Natural killer cell (primary cell): ENCODE measurements around the gene SMIM27. TPM values are rescaled to one million over a fixed set of nuclear protein-coding genes. Genes with fewer than 3 reads are reported as not detected.

ENCODE experiments used
- ATAC-seq, 3 donors: fragments of 150-1000 bp in 2 of 3; fragments of 200-7000 bp in 1 of 3; cut with Tn5 transposase; 1 replicate in 1 of 3; 2 replicates in 2 of 3; pipeline ENCODE4 v1.10.0; 2021; ENCODE audit warnings: mild to moderate bottlenecking in 2 of 3, moderate library complexity in 2 of 3
- DNase-seq, 2 donors: peaks; one replicate each; pipeline versions ENCODE4 v3.0.0 to v3.0.0-alpha.2; 2013 to 2021; ENCODE audit warnings: mixed read lengths in 1 of 2
- H3K27ac ChIP-seq: one replicate; pipeline ENCODE4 v1.5.1; 2013; ENCODE audit warnings: mild to moderate bottlenecking, low read length
- H3K27me3 ChIP-seq: one replicate; pipeline ENCODE4 v1.6.1; 2013; ENCODE audit warnings: low read length; ENCODE audit not compliant: control insufficient read depth, insufficient read depth
- H3K36me3 ChIP-seq: one replicate; pipeline ENCODE4 v1.6.1; 2013; ENCODE audit warnings: low read length; ENCODE audit not compliant: control insufficient read depth, insufficient read depth
- H3K4me1 ChIP-seq: one replicate; pipeline ENCODE4 v1.6.1; 2013; ENCODE audit warnings: low read length; ENCODE audit not compliant: control insufficient read depth, insufficient read depth
- H3K4me3 ChIP-seq: one replicate; pipeline ENCODE4 v1.5.1; 2013; ENCODE audit warnings: low read length
- H3K9me3 ChIP-seq: one replicate; pipeline ENCODE4 v1.6.1; 2013; ENCODE audit warnings: low read length; ENCODE audit not compliant: control insufficient read depth, insufficient read depth
- H3K27ac Mint-ChIP-seq, 2 donors: one replicate each; pipeline ENCODE4 v1.8.0; 2022; ENCODE audit warnings: mild to moderate bottlenecking in 2 of 2, mixed read lengths in 2 of 2, moderate library complexity in 1 of 2
- H3K27me3 Mint-ChIP-seq, 2 donors: one replicate each; pipeline ENCODE4 v1.8.0; 2022; ENCODE audit warnings: low read depth in 2 of 2, mixed read lengths in 2 of 2
- H3K36me3 Mint-ChIP-seq: one replicate; pipeline ENCODE4 v1.8.0; 2022; ENCODE audit warnings: mixed read lengths
- H3K4me1 Mint-ChIP-seq, 2 donors: one replicate each; pipeline ENCODE4 v1.8.0; 2022; ENCODE audit warnings: mixed read lengths in 2 of 2
- H3K4me3 Mint-ChIP-seq: one replicate; pipeline ENCODE4 v1.8.0; 2022; ENCODE audit warnings: mild to moderate bottlenecking, moderate library complexity, mixed read lengths
- H3K9me3 Mint-ChIP-seq, 2 donors: one replicate each; pipeline ENCODE4 v1.8.0; 2022; ENCODE audit warnings: mixed read lengths in 2 of 2
- WGBS: methylation state at CpG from one replicate; pipeline ENCODE4 v1.1.7; 2013; ENCODE audit warnings: missing lambda C conversion rate; ENCODE audit not compliant: insufficient coverage; 5-methylcytosine and 5-hydroxymethylcytosine counted together
- intact Hi-C: fragments of 100-400 bp; cut with micrococcal nuclease; formaldehyde crosslinking; loops from one replicate; pipeline ENCODE4 v1.14.2; 2022
- total RNA-seq, 4 donors: library from RNA; stranded (reverse); fragments of 120-200 nt in 1 of 4; gene quantifications; one replicate each; pipeline versions ENCODE4 v1.2.3 to v1.2.4, GENCODE V29; 2013 to 2022
- TF ChIP-seq, protein P1 (sequence below): fragments of 200-600 bp; IDR thresholded peaks from one replicate; pipeline ENCODE4 v1.8.0; 2022; ENCODE audit warnings: antibody characterized with exemption

The SMIM27 gene
- total RNA-seq, 3 donors from 2014 or later (not counting 1 experiment from before 2014, with no cell fraction given): 17.7 to 22.8 (median 18.0) TPM

DNA sequence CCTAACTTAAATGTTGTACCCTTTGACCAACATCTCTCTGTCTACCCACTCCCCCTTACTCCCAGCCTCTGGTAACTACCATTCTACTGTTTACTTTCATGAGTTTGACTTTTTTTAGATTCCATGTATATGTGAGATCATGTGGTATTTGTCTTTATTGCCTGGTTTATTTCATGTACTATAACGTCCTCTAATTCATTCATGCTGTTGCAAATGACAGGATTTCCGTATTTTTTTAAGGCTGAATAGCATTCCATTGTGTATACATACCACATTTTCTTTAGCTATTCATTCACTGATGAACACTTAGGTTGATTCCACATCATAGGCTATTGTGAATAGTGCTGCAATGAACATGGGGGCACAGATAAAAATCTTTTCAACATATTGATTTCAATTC is 32.7 kb downstream of the SMIM27 start:
- Histone ChIP-seq H3K27ac (no peak overlapping the region), H3K27me3 (peaks cover 10% of the 10 kb centered on the region), H3K4me1 (no peaks in the 10 kb centered on the region), H3K36me3 (no peaks in the 10 kb centered on the region), H3K9me3 (no peaks in the 10 kb centered on the region), H3K4me3 (no peak overlapping the region)
- no peak overlapping the region for H3K4me3 Mint-ChIP-seq
- WGBS: 80% methylated on average over 1 of the region's 2 CpGs
- H3K9me3 Mint-ChIP-seq: no peaks in the 10 kb centered on the region
- no peak overlapping the region for H3K27ac Mint-ChIP-seq
- TF ChIP-seq, protein P1, sequence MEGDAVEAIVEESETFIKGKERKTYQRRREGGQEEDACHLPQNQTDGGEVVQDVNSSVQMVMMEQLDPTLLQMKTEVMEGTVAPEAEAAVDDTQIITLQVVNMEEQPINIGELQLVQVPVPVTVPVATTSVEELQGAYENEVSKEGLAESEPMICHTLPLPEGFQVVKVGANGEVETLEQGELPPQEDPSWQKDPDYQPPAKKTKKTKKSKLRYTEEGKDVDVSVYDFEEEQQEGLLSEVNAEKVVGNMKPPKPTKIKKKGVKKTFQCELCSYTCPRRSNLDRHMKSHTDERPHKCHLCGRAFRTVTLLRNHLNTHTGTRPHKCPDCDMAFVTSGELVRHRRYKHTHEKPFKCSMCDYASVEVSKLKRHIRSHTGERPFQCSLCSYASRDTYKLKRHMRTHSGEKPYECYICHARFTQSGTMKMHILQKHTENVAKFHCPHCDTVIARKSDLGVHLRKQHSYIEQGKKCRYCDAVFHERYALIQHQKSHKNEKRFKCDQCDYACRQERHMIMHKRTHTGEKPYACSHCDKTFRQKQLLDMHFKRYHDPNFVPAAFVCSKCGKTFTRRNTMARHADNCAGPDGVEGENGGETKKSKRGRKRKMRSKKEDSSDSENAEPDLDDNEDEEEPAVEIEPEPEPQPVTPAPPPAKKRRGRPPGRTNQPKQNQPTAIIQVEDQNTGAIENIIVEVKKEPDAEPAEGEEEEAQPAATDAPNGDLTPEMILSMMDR: no peak
- no peak for DNase-seq
- no peaks in the 10 kb centered on the region for H3K4me1 Mint-ChIP-seq
- intact Hi-C loops: no loop called here
- no peak for ATAC-seq
- no peaks in the 10 kb centered on the region for H3K36me3 Mint-ChIP-seq
- H3K27me3 Mint-ChIP-seq: peaks cover 25 to 50% of the 10 kb centered on the region in 2 donors

DNA sequence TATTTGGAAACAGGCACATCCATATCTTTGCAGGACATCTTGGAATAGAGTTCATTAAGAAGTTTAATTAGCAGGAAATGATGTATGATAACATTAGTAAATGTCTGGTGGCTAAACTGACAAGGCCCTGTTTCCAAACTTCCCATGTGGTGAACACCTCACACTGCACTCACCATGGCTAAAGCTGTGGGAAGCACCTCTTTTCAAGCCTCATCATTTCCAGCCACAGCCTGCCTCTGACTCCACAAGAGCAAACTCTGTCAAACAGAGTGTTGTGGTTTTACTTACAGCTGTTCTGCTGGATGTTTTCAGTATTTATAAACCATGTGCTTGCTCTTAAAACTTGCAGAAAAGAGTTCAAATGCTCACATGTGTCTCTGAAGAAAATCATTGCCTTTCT is 35.8 kb downstream of the SMIM27 start:
- Mint-ChIP-seq H3K9me3 (no peaks in the 10 kb centered on the region), H3K27me3 (peaks cover 26 to 56% of the 10 kb centered on the region in 2 donors), H3K4me3 (no peak overlapping the region), H3K27ac (no peak overlapping the region), H3K4me1 (no peaks in the 10 kb centered on the region), H3K36me3 (no peaks in the 10 kb centered on the region)
- intact Hi-C loops: no loop called here
- H3K27ac ChIP-seq: no peak overlapping the region
- no peaks in the 10 kb centered on the region for H3K4me1 ChIP-seq
- H3K4me3 ChIP-seq: no peak overlapping the region
- TF ChIP-seq, protein P1: no peak
- H3K27me3 ChIP-seq: peaks cover 7% of the 10 kb centered on the region
- ATAC-seq (peak in 1 of 3 donors; percentile 69), DNase-seq (no peak)
- H3K9me3 ChIP-seq: no peaks in the 10 kb centered on the region
- no peaks in the 10 kb centered on the region for H3K36me3 ChIP-seq

DNA sequence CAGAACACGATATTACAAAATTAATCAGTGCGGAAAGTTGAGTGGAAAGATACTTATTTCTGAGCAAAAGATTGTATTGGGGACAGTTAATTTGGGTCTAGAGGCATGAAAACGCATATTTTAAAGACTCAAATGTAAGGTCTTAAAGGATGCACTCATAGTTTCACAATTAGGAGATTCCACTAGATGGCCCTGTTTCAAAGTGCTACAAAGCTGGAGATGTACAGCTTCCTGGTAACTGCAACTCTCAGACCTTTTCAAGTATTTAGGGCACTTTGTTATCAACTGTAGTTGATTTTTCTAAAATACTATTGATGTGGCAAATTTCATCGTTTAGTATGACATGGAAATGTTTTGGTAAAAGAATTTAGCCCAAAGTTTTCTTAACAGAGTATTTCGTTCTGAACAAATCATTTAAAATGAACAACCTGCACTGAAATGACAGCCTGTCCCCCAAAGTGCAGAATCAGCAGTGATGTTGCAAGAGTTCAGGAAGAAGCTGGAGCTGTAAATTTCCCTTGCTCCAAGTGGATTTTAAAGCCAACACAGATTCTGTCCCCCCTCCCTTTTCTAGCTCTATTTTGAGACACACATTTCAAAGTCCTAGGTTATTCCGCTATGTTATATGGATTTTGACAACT is 37.1 kb downstream of the SMIM27 start:
- ATAC-seq (peak in 1 of 3 donors; percentile 49), DNase-seq (peak in 1 of 2 donors; percentile 45)
- 56% methylated on average over 3 of the region's 6 CpGs for WGBS
- no peak overlapping the region for H3K27ac Mint-ChIP-seq
- H3K36me3 Mint-ChIP-seq: no peaks in the 10 kb centered on the region
- TF ChIP-seq, protein P1: no peak
- H3K36me3 ChIP-seq: no peaks in the 10 kb centered on the region
- H3K4me3 ChIP-seq: no peak overlapping the region
- H3K9me3 ChIP-seq: no peaks in the 10 kb centered on the region
- H3K27me3 ChIP-seq: peaks cover 7% of the 10 kb centered on the region
- H3K27me3 Mint-ChIP-seq: peaks cover 26 to 56% of the 10 kb centered on the region in 2 donors
- intact Hi-C loops: no loop called here
- H3K9me3 Mint-ChIP-seq: no peaks in the 10 kb centered on the region
- no peak overlapping the region for H3K4me3 Mint-ChIP-seq
- no peak overlapping the region for H3K27ac ChIP-seq
- H3K4me1 Mint-ChIP-seq: no peaks in the 10 kb centered on the region
- no peaks in the 10 kb centered on the region for H3K4me1 ChIP-seq

DNA sequence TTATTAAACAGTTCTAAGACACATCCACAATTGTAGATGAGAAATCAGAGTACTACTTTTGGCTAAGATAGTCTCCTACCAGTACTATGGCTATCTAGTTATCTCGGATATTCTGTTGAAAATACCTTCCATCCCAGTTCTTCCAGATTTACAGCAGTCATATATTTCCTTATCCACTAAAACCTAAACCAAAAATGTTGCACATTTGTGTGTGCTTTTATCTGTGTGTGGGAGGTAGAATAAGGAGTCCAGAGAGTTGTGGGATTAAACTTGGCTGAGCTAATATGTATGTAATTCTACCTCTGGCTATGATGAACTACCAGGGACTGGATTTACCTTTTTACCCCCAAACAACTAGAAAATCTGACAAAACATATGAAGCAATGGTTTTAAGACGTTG is 38.3 kb downstream of the SMIM27 start:
- no peaks in the 10 kb centered on the region for H3K9me3 ChIP-seq
- H3K27ac ChIP-seq: no peak overlapping the region
- Mint-ChIP-seq H3K9me3 (no peaks in the 10 kb centered on the region), H3K4me3 (no peak overlapping the region), H3K4me1 (no peaks in the 10 kb centered on the region), H3K27ac (no peak overlapping the region), H3K36me3 (no peaks in the 10 kb centered on the region), H3K27me3 (peaks cover 20 to 47% of the 10 kb centered on the region in 2 donors)
- TF ChIP-seq, protein P1: no peak
- DNase-seq (no peak), ATAC-seq (no peak)
- no peaks in the 10 kb centered on the region for H3K4me1 ChIP-seq
- no peaks in the 10 kb centered on the region for H3K36me3 ChIP-seq
- intact Hi-C loops: no loop called here
- H3K27me3 ChIP-seq: peaks cover 2% of the 10 kb centered on the region
- WGBS: 90% methylated on average over 2 of the region's 2 CpGs
- no peak overlapping the region for H3K4me3 ChIP-seq
